Measurements from ENCODE around the gene ARHGAP26.
A peak's percentile ranks its signal among the peaks of the same experiment; 100 is the strongest.

The ARHGAP26 gene

DNA sequence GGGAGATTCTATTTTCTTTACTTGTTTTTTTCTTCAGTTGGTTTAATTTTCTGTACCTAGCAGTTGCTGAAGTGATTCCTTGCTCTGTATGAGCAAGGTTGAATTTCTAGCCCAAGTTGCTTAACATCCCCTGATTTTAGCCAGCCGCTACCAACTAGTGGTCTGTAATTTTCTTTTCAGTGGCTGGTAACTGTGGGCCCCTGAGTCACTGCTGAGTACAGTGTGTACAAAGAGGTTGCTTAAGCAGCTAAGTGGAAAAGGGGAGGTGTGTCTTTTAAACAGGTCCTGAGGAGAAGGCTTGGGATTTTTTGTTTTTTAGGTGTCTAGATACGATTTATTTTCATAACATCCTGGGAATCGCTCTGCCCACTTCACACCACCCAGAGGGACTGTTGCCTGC is 378.6 kb downstream of the ARHGAP26 start:
- no peak overlapping the region for H3K4me3 ChIP-seq (ENCODE audit: low read depth, low read length)
- peak; percentile 88 for DNase-seq (ENCODE audit: low read depth)

DNA sequence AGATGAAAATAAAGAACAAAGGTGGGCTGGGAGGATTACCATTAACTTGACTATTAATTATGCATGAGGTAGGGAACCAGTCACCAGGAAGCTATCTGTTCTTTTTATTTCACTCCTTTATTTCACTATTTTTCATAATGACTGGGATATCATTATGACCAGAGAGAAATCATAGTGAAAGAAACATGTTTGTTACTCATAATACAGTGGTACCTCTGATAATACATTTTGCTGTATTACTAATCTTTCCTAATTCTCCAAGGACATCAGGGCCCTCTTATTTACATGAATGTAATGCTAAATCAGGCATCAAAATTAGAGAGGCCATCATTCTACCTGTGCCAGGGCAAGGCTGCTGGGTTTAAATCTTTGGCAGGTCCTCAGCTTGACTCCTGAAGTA is 379.6 kb downstream of the ARHGAP26 start:
- H3K4me3 ChIP-seq (ENCODE audit: low read depth, low read length), result no peak overlapping the region
- DNase-seq (ENCODE audit: low read depth), result no peak

DNA sequence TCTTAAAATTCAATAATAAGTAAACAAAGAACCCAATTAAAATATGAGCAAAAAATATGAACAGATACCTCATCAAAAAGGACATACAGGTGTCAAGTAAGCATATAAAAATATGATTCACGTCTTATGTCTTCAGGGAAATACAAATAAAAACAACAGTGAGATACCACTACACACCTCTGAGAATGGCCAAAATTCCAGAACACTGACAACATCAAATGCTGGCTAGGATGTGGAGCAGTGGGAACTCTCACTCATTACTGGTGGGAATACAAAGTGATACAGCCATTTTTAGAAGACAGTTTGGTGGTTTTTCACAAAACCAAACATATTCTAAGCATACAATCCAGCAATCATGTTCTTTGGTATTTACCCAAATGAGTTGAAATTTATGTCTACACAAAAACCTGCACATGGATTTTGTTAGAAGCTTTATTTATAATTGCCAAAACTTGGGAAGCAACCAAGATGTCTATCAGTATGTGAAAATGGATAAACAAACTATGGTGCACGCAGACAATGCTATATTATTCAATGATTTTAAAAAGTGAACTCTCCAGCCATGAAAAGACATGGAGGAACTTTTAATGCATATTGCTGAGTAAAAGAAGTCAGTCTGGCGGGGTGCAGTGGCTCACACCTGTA is 381.0 kb downstream of the ARHGAP26 start:
- no peak overlapping the region for H3K4me3 ChIP-seq (ENCODE audit: low read depth, low read length)
- DNase-seq (ENCODE audit: low read depth), result no peak

DNA sequence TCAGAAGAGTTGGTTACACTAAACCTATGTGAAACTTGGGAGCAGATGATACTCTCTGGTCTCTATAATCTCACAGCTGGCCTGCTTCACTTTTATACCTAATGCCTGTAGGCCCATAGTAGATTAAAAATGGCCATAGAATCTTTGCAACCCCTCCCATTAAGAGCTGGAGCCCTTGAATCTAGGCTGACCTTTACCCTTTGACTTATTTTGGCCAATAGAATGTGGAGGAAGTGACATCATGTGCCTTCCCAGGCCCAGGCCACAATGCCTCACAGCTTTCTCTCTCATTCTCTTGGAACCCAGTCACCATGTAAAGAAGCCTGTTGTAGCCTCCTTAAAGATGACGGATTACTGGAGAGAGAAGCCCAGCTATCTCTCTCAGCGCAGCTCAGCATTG is 382.3 kb downstream of the ARHGAP26 start:
- no peak overlapping the region for H3K4me3 ChIP-seq (ENCODE audit: low read depth, low read length)
- DNase-seq (ENCODE audit: low read depth), result no peak

DNA sequence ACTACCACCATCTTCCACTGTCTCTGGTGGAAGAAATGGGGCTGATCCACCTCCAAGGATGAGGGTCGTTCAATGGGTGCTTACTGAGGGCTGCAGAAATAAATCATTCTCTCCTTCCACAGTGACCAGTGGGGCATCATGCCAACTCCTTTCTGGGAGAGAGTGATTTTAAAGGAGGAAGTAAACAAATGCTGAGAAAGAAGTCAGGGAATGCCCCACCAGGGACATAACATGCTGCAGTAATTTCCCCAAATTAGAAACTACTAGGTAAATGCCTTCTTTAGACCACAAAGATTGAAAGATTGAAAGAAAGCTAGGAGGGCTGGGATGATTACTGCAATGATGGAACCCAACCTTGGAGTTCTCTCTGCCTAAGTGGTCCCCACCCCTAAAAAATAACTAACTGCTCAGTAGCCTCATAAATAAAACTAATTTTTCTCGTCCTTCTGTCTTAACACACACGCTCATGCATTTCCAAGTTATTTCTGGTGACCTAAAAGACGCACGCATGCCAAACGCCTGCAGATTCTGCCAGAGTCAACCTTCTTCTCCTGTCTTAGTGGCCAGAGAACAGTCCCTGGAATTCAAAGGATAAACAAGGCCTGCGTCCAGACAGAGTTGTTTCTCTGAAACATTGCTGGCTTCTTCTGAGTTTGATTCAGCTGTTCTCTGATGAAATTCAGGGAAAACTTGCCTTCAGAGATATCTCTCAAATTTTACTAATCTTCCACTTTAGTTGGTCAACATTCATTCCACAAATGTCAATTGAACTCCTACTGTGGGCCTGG is 383.3 kb downstream of the ARHGAP26 start:
- DNase-seq (ENCODE audit: low read depth), result peak; percentile 81
- H3K4me3 ChIP-seq (ENCODE audit: low read depth, low read length), result no peak overlapping the region

DNA sequence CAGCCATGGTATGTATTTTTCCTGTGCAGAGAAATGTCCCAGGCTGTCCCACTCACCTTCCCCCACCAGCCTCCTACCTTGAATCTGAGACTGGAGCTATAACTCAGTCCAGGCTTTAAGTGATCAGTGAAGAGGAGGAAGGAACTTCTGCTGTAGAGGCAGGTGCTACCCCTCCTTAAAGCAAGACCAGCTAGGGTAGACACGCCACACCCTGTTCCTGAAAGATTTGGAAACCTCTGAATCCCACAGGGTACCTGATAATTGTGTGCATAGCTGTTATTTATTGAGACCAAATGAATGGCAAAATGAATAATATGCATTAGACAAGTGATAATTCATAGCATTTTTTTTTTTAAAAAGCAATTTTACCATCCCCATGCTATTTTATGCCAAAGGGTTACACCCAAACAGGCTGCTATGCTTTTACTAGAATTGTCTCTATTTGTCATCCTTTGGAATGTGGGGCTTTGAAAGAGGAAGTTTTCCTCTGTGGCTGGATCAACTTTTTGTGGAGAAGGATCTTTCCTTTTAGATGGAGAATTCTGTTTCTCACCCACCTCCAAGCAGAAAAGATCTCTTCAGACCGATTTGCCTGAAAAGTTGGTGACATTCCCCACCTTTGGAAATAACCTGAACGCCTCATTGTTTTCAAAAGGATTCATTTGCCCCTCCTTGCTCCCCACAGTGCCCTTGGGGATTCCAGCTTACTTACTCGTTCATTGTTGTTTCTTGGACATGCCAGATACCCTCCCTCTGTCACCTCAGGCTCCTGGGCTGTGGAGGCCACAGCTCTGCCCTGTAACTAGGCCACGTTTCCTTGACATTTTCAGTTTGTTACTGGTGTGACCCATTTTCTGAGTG is 384.6 kb downstream of the ARHGAP26 start:
- no peak overlapping the region for H3K4me3 ChIP-seq (ENCODE audit: low read depth, low read length)
- DNase-seq (ENCODE audit: low read depth), result no peak

DNA sequence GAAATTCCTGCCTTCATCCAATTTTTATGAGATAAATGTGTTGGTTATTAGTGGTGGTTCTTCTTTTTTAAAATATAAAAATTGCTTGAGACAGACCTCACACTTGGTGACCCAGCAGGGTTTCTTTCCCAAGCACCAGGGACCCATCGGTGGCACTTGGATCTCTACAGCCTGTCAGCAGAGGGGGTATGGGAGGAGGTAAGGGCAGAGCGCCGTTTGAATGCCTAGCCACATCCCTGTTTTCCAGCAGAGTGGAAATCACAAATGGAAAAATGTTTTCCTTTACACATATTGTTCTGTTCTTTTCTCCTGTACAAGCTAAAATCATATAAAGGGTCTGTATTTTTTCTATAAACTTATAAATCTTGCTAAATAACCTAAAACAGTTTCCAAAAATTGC is 385.3 kb downstream of the ARHGAP26 start:
- H3K4me3 ChIP-seq (ENCODE audit: low read depth, low read length), result no peak overlapping the region
- DNase-seq (ENCODE audit: low read depth), result no peak

DNA sequence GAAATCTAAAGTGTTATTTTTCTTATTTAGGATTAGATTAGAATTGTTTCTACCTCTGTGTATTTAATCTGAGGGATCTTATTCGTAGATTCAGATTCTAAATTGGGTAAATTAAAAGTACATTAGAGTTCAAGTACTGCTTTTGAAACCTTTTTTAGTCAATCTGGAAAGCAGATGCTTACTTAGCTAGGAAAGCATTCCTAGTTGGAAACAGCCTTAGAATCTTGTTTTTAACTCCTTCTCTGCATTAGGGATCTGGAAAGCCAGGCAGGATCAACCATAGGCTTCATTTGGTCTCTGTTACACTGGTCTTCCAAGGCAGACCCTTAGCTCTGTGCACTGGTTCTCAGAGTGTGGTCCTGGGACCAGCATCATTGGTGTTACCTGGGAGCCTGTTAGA is 385.9 kb downstream of the ARHGAP26 start:
- H3K4me3 ChIP-seq (ENCODE audit: low read depth, low read length), result no peak overlapping the region
- DNase-seq (ENCODE audit: low read depth), result no peak

DNA sequence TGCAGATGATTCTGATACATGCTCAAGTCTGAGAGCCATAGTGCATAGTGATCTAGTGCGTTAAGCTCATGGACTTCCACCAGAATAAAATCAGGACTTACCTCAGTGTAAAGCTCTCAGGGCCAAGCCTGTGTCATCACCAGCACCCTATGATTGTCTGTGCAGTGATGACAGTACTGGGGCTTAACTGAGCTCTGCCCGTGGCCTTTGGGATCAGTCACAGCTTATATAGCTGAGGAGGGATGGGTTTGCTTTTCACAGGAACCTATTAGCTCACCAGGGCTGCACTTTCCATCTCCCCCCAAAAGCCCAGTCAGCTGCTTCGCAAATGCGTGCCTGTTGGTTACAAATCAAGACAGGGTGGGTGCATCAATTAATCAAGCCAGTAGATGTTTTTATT is 386.4 kb downstream of the ARHGAP26 start:
- no peak for DNase-seq (ENCODE audit: low read depth)
- H3K4me3 ChIP-seq (ENCODE audit: low read depth, low read length), result no peak overlapping the region

DNA sequence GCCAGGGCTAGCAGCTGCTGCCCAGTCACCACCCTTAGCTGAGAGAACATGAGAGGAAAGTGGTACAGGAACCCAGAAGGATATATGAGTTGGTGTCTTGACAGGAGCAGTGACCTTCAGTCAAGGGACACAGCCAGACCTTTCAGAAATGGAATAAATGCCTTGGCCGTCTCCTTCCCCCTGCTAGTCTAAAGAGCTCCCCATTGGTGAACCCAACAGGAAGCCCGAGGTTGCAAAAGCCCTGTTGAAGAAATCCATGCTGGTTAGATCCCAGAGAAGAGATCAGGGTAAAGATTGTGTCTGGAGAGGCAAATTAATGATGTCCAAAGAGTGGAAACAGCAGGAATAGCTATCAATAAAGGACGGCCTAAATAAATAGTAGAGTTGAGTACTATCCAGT is 388.9 kb downstream of the ARHGAP26 start:
- DNase-seq (ENCODE audit: low read depth), result no peak
- H3K4me3 ChIP-seq (ENCODE audit: low read depth, low read length), result no peak overlapping the region

DNA sequence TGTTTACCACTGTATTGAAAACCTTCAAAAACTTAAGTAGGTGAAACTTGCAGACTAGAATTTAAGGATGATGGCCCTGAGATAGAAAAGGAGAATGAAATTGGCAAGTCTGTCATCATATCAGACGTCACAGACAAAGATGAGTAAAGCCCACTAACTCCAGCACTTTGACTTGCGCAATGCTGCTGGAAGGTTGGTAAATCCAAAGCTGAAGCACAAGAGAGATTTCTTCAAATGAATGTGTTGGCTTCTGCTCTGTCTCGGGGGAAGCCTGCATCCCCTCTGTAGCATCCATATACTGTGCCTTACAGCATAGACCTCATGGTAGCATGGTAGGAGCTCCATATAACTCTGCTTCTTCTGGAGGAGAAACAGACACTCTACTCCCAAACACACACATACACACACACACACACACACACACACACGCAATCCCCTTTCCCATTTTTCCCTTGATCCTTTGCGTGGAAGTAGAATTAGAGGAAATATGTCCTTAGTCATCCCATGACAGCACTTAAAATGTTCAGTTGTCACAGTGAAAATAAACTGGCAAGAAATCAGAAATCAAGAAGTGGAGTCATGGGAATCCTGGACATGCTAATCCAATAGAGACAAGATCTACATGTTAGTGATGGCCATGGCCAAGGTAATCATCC is 391.8 kb downstream of the ARHGAP26 start:
- H3K4me3 ChIP-seq (ENCODE audit: low read depth, low read length), result no peak overlapping the region
- DNase-seq (ENCODE audit: low read depth), result peak; percentile 96

DNA sequence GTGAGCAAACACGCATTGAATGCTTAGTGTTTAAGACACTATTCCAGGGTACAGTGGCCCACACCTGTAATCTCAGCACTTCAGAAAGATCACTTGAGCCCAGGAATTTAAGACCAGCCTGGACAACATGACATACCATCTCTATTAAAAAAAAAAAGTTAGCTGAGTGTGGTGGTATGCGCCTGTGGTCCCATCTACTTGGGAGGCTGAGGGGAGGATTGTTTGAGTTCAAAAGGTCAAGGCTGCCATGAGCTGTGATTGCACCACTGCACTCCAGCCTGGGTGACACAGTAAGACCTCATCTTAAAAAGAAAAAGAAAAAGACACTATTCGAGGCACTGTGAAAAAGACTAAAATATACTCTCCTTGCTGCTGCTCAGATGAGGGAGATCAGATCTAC is 392.6 kb downstream of the ARHGAP26 start:
- no peak overlapping the region for H3K4me3 ChIP-seq (ENCODE audit: low read depth, low read length)
- DNase-seq (ENCODE audit: low read depth), result no peak

DNA sequence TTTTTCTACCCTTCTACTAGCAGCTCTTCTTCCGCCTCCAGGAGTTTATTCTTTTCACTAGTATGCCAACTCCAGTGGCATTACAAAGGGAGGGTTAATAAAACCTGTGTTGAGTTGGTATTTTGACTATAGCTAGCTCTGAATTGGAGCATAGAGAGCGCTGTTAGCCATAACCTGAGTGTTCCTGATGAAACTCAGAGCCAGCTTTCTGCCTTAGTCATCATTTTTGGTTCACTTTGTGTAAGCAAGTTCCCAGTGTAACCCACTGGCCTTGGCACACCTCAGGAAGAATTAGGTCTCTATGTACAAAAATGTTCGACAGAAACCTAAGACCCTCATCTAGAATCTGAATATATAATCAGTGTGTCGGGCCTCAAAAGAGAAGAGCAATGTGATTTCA is 394.4 kb downstream of the ARHGAP26 start:
- no peak for DNase-seq (ENCODE audit: low read depth)
- no peak overlapping the region for H3K4me3 ChIP-seq (ENCODE audit: low read depth, low read length)

DNA sequence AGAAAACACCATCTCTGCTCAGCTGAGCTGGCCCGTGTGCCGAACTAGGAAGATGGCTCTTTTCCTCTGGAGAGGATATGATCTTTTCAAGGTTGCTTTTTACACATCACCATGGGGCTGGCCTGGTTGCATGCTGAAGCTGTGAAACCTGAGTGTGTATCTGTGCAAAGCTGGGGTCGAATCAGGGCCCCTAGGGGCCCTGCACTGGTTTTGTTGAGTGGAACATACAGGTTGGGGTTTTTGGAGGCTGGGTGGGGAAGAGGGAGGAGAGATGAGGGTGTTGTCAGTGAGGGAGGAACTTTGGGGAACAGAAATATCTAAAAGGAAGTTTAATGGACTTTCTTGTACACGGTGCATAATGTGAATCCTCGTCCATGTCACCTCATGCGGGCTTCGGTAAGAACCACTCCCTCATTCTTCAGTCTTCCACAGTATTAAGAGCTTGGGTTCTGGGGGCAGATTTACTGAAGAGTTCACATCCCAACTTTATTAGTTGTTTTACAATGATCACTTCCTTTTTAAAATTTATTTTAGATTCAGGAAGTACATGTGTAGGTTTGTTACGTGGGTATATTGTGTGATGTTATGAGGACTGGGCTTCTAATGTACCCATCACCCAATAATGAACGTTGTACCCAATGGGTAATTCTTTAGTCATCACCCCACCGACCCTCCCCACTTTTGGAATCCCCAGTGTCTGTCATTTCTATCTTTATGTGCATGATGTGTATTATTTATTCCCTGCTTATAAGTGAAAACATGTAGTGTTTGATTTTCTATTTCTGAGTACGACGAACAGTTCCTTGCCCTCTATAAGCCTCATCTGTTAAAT is 395.1 kb downstream of the ARHGAP26 start:
- no peak for DNase-seq (ENCODE audit: low read depth)
- no peak overlapping the region for H3K4me3 ChIP-seq (ENCODE audit: low read depth, low read length)

DNA sequence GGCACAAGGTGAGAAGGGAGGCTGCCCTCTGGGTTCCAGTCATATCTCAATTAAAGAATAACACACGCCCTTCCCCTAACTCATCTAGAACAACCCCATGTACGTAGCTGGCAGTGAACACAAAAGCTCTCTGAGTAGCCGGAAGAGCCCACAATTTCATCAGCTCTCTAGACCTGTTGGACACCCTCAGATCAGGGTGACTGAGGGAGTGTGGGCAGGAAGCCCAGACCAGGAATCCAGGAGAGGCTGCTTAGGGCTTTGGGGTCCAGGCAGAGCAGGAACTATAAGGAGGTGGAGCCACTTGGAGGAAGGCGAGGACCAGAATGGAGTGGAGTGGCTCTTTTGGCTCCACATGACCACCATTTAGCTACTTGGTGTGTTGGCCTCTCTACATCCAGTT is 395.9 kb downstream of the ARHGAP26 start:
- DNase-seq (ENCODE audit: low read depth), result no peak
- H3K4me3 ChIP-seq (ENCODE audit: low read depth, low read length), result no peak overlapping the region

DNA sequence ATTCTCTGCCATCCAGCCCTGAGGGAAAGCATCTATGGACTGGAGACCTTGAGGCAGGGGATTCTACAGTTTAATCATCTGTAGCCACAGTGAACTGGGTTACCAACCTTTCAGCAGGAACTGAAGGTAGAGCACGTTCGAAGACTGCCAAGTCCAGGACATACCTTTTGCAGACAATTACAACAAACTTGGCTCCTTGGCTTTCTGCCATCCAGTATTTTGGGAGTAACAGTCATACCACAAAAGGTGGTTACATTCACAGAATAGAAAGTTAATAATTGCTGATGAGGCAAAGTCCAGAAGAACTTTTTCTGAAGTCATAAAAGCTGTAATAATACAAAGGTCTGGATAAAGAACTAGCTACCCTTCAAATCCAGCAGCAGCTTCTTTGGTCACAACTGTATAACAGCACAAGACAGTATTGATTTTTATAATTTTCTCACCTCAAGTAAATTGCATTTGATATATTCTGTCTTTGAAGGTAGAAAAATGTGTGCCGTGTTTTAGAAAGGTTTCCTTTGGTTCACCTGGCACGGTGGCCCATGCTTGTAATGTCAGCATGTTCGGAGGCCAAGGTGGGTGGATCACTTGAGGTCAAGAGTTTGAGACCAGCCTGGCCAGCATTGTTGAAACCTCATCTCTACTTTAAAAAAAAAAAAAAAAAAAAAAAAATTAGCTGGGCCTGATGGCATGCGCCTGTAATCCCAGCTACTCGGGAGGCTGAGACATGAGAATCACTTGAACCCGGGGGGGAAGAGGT is 396.7 kb downstream of the ARHGAP26 start:
- no peak overlapping the region for H3K4me3 ChIP-seq (ENCODE audit: low read depth, low read length)
- no peak for DNase-seq (ENCODE audit: low read depth)

DNA sequence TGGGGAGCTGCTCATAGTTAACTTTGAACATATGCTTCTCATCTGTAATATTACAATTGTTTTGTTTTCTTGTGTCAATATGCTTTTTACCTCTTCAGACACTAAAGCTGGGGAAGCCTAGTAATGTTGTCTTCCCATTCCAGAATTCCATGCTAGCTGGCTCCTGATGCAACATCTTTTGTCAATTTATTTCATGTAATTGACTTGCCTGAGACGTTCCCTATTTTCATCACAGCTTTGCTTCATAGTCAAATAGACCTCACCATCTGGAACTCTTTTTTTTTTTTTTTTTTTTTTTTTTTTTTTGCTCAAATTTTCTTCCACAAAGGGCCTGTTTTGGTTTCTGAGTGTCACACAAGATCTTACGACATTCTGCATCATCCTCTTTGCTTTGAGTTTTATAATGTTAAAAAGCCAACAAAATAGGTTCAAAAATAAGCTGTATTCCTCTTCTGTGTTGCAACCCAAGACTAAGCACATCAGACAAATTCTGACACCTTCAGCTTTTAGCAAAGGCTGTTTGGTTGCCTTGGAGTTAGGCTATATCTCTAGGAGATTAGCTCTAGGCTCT is 398.1 kb downstream of the ARHGAP26 start:
- H3K4me3 ChIP-seq (ENCODE audit: low read depth, low read length), result no peak overlapping the region
- no peak for DNase-seq (ENCODE audit: low read depth)
